ENCODE measurements around the gene LACRT. TPM values are rescaled to one million over a fixed set of nuclear protein-coding genes. Genes with fewer than 3 reads are reported as not detected.

The LACRT gene
- total RNA-seq, 1 donor from 2014 or later, result not detected

GRCh38 chr12:54604436-54604835, 30.3 kb downstream of the LACRT start:
- no peak for DNase-seq (ENCODE audit: low spot score in 2 of 2, unreplicated experiment in 2 of 2)
- Mint-ChIP-seq H3K4me3 (no peak overlapping the region), H3K9me3 (peaks cover 5% of the 10 kb centered on the region), H3K36me3 (no peaks in the 10 kb centered on the region), H3K27me3 (ENCODE audit: low read depth) (peaks cover 31% of the 10 kb centered on the region), H3K27ac (no peak overlapping the region), H3K4me1 (no peaks in the 10 kb centered on the region)
- no peak for TF ChIP-seq CTCF (IDR thresholded peaks at IDR 0.05; ENCODE audit: unreplicated experiment)

GRCh38 chr12:54603872-54604271, 30.8 kb downstream of the LACRT start:
- Mint-ChIP-seq H3K27ac (no peak overlapping the region), H3K27me3 (ENCODE audit: low read depth) (peaks cover 31% of the 10 kb centered on the region), H3K4me3 (no peak overlapping the region), H3K4me1 (no peaks in the 10 kb centered on the region), H3K9me3 (peaks cover 5% of the 10 kb centered on the region), H3K36me3 (no peaks in the 10 kb centered on the region)
- DNase-seq (ENCODE audit: low spot score in 2 of 2, unreplicated experiment in 2 of 2), result no peak
- TF ChIP-seq CTCF (IDR thresholded peaks at IDR 0.05; ENCODE audit: unreplicated experiment), result no peak

GRCh38 chr12:54603173-54603814, 31.4 kb downstream of the LACRT start:
- H3K9me3 Mint-ChIP-seq, result peaks cover 5% of the 10 kb centered on the region
- H3K4me3 Mint-ChIP-seq, result no peak overlapping the region
- DNase-seq (ENCODE audit: low spot score in 2 of 2, unreplicated experiment in 2 of 2), result no peak
- H3K4me1 Mint-ChIP-seq, result no peaks in the 10 kb centered on the region
- peak; percentile 70 for TF ChIP-seq CTCF (IDR thresholded peaks at IDR 0.05; ENCODE audit: unreplicated experiment)
- no peak overlapping the region for H3K27ac Mint-ChIP-seq
- H3K36me3 Mint-ChIP-seq, result no peaks in the 10 kb centered on the region
- peaks cover 28% of the 10 kb centered on the region for H3K27me3 Mint-ChIP-seq (ENCODE audit: low read depth)

- no peak overlapping the region for H3K27ac Mint-ChIP-seq
- H3K36me3 Mint-ChIP-seq, result no peaks in the 10 kb centered on the region
- no peaks in the 10 kb centered on the region for H3K4me1 Mint-ChIP-seq
- no peak for TF ChIP-seq CTCF (IDR thresholded peaks at IDR 0.05; ENCODE audit: unreplicated experiment)
- no peak overlapping the region for H3K4me3 Mint-ChIP-seq
- DNase-seq (ENCODE audit: low spot score in 2 of 2, unreplicated experiment in 2 of 2), result no peak
- peaks cover 24% of the 10 kb centered on the region for H3K27me3 Mint-ChIP-seq (ENCODE audit: low read depth)
- H3K9me3 Mint-ChIP-seq, result peaks cover 5% of the 10 kb centered on the region
Measured at GRCh38 chr12:54602661-54603060, 32.0 kb downstream of the LACRT start.

GRCh38 chr12:54601841-54602240, 32.9 kb downstream of the LACRT start:
- H3K4me3 Mint-ChIP-seq, result no peak overlapping the region

More at GRCh38 chr12:54601841-54602240, 32.9 kb downstream of the LACRT start:
- no peaks in the 10 kb centered on the region for H3K4me1 Mint-ChIP-seq
- H3K36me3 Mint-ChIP-seq, result no peaks in the 10 kb centered on the region
- peaks cover 5% of the 10 kb centered on the region for H3K9me3 Mint-ChIP-seq
- no peak overlapping the region for H3K27ac Mint-ChIP-seq
- DNase-seq (ENCODE audit: low spot score in 2 of 2, unreplicated experiment in 2 of 2), result no peak
- peaks cover 22% of the 10 kb centered on the region for H3K27me3 Mint-ChIP-seq (ENCODE audit: low read depth)
- TF ChIP-seq CTCF (IDR thresholded peaks at IDR 0.05; ENCODE audit: unreplicated experiment), result no peak
